Activated CD8-positive, alpha-beta memory T cell treated with anti-CD3 and anti-CD28 coated beads, Interleukin-2, amount 10 ng/mL, durations not matched to agents 7 days and 5 days (primary cell): ENCODE results near the gene TMTC1. TPM values are rescaled to one million over a fixed set of nuclear protein-coding genes. Genes with fewer than 3 reads are reported as not detected.

ENCODE experiments used
- ATAC-seq: fragments of 150-1000 bp; cut with Tn5 transposase; one replicate; pipeline ENCODE4 v1.10.0; 2021; ENCODE audit warnings: moderate library complexity
- CTCF ChIA-PET: fragments of 350-600 bp; sonication (Branson Sonifier 250); formaldehyde crosslinking; loops from one replicate; lab custom pipeline; 2021; ENCODE audit warnings: antibody characterized with exemption; lab: Charles Lee
- DNase-seq: peaks from one replicate; pipeline ENCODE4 v3.0.0-alpha.2; 2020
- H3K27ac Mint-ChIP-seq: one replicate; pipeline ENCODE4 v1.8.0; 2021; ENCODE audit warnings: mild to moderate bottlenecking, mixed read lengths
- H3K27me3 Mint-ChIP-seq: one replicate; pipeline ENCODE4 v1.8.0; 2021; ENCODE audit warnings: mixed read lengths
- H3K36me3 Mint-ChIP-seq: one replicate; pipeline ENCODE4 v1.8.0; 2021; ENCODE audit warnings: mild to moderate bottlenecking, mixed read lengths
- H3K4me1 Mint-ChIP-seq: one replicate; pipeline ENCODE4 v1.8.0; 2021; ENCODE audit warnings: mixed read lengths
- H3K4me3 Mint-ChIP-seq: one replicate; pipeline ENCODE4 v1.8.0; 2021; ENCODE audit warnings: mild to moderate bottlenecking, moderate library complexity, mixed read lengths
- H3K9me3 Mint-ChIP-seq: one replicate; pipeline ENCODE4 v1.8.0; 2022; ENCODE audit warnings: low read depth, mixed read lengths
- total RNA-seq, 2 experiments: library from RNA; stranded (reverse); gene quantifications; one replicate each; pipeline ENCODE4 v1.2.3, GENCODE V29; 2021

TMTC1 gene
- total RNA-seq, 2 experiments from 2014 or later: 0.07 to 0.09 TPM

GRCh38 chr12:29768372-29768771 lies 15.4 kb downstream of the TMTC1 start:
- no peaks in the 10 kb centered on the region for H3K36me3 Mint-ChIP-seq
- DNase-seq (no peak), ATAC-seq (no peak)
- H3K4me3 Mint-ChIP-seq: no peak overlapping the region
- H3K27me3 Mint-ChIP-seq: no peaks in the 10 kb centered on the region
- CTCF ChIA-PET: no interaction called here
- H3K9me3 Mint-ChIP-seq: no peaks in the 10 kb centered on the region
- H3K27ac Mint-ChIP-seq: no peak overlapping the region
- H3K4me1 Mint-ChIP-seq: no peaks in the 10 kb centered on the region

- DNase-seq: no peak
- CTCF ChIA-PET: no interaction called here
These were observed 20.4 kb downstream of the TMTC1 start for GRCh38 chr12:29763301-29763683.

GRCh38 chr12:29762637-29763300 lies 21.0 kb downstream of the TMTC1 start:
- H3K4me1 Mint-ChIP-seq: no peaks in the 10 kb centered on the region
- no peaks in the 10 kb centered on the region for H3K27me3 Mint-ChIP-seq
- CTCF ChIA-PET: no interaction called here
- H3K4me3 Mint-ChIP-seq: no peak overlapping the region
- ATAC-seq: no peak
- H3K27ac Mint-ChIP-seq: no peak overlapping the region
- H3K9me3 Mint-ChIP-seq: no peaks in the 10 kb centered on the region
- H3K36me3 Mint-ChIP-seq: no peaks in the 10 kb centered on the region
- DNase-seq: no peak

More at GRCh38 chr12:29763301-29763683, 20.4 kb downstream of the TMTC1 start:
- Mint-ChIP-seq H3K27me3 (no peaks in the 10 kb centered on the region), H3K36me3 (no peaks in the 10 kb centered on the region), H3K4me3 (no peak overlapping the region), H3K9me3 (no peaks in the 10 kb centered on the region), H3K4me1 (no peaks in the 10 kb centered on the region), H3K27ac (no peak overlapping the region)
- no peak for ATAC-seq

GRCh38 chr12:29759950-29760349 lies 23.8 kb downstream of the TMTC1 start:
- no peak for ATAC-seq
- Mint-ChIP-seq H3K36me3 (no peaks in the 10 kb centered on the region), H3K4me3 (no peak overlapping the region)

GRCh38 chr12:29756741-29757390 lies 26.9 kb downstream of the TMTC1 start:
- no peak for ATAC-seq
- Mint-ChIP-seq H3K4me3 (no peak overlapping the region), H3K27me3 (no peaks in the 10 kb centered on the region), H3K4me1 (no peaks in the 10 kb centered on the region), H3K9me3 (no peaks in the 10 kb centered on the region), H3K27ac (no peak overlapping the region), H3K36me3 (no peaks in the 10 kb centered on the region)
- CTCF ChIA-PET: no interaction called here
- DNase-seq: no peak

More at GRCh38 chr12:29759950-29760349, 23.8 kb downstream of the TMTC1 start:
- Mint-ChIP-seq H3K27ac (no peak overlapping the region), H3K4me1 (no peaks in the 10 kb centered on the region), H3K27me3 (no peaks in the 10 kb centered on the region), H3K9me3 (no peaks in the 10 kb centered on the region)
- CTCF ChIA-PET: no interaction called here
- DNase-seq: no peak

GRCh38 chr12:29754235-29755189 lies 29.2 kb downstream of the TMTC1 start:
- no peak for ATAC-seq
- Mint-ChIP-seq H3K27ac (no peak overlapping the region), H3K4me3 (no peak overlapping the region), H3K4me1 (peaks cover 3% of the 10 kb centered on the region), H3K9me3 (no peaks in the 10 kb centered on the region), H3K36me3 (no peaks in the 10 kb centered on the region), H3K27me3 (no peaks in the 10 kb centered on the region)
- DNase-seq: no peak
- CTCF ChIA-PET: interaction anchor here (0.6 kb wide), 1 partner anchor 30 kb away, joined by 3 read pairs; no protein-coding TSS in a partner anchor

GRCh38 chr12:29752121-29752520 lies 31.6 kb downstream of the TMTC1 start:
- CTCF ChIA-PET: interaction anchor here (0.9 kb wide), 1 partner anchor 9 kb away, joined by 3 read pairs; no protein-coding TSS in a partner anchor
- no peaks in the 10 kb centered on the region for H3K9me3 Mint-ChIP-seq

GRCh38 chr12:29751676-29752075 lies 32.1 kb downstream of the TMTC1 start:
- Mint-ChIP-seq H3K4me1 (peaks cover 3% of the 10 kb centered on the region), H3K36me3 (no peaks in the 10 kb centered on the region), H3K27ac (no peak overlapping the region), H3K4me3 (no peak overlapping the region), H3K27me3 (peaks cover 2% of the 10 kb centered on the region), H3K9me3 (no peaks in the 10 kb centered on the region)
- CTCF ChIA-PET: no interaction called here
- DNase-seq (no peak), ATAC-seq (no peak)

More at GRCh38 chr12:29752121-29752520, 31.6 kb downstream of the TMTC1 start:
- Mint-ChIP-seq H3K36me3 (no peaks in the 10 kb centered on the region), H3K27me3 (no peaks in the 10 kb centered on the region), H3K27ac (no peak overlapping the region), H3K4me3 (no peak overlapping the region), H3K4me1 (peaks cover 3% of the 10 kb centered on the region)
- no peak for ATAC-seq
- DNase-seq: no peak

- no peaks in the 10 kb centered on the region for H3K36me3 Mint-ChIP-seq
- DNase-seq: no peak
- CTCF ChIA-PET: no interaction called here
- no peak overlapping the region for H3K4me3 Mint-ChIP-seq
- peaks cover 3% of the 10 kb centered on the region for H3K4me1 Mint-ChIP-seq
- H3K27ac Mint-ChIP-seq: no peak overlapping the region
- ATAC-seq: no peak
- H3K27me3 Mint-ChIP-seq: peaks cover 3% of the 10 kb centered on the region
- H3K9me3 Mint-ChIP-seq: no peaks in the 10 kb centered on the region
These were observed 32.9 kb downstream of the TMTC1 start for GRCh38 chr12:29750928-29751220.

- no peak for ATAC-seq
- DNase-seq: no peak
- CTCF ChIA-PET: no interaction called here
These were observed 33.4 kb downstream of the TMTC1 start for GRCh38 chr12:29750131-29750927.

GRCh38 chr12:29744365-29744764 lies 39.4 kb downstream of the TMTC1 start:
- H3K4me3 Mint-ChIP-seq: no peak overlapping the region
- H3K9me3 Mint-ChIP-seq: no peaks in the 10 kb centered on the region
- CTCF ChIA-PET: no interaction called here
- ATAC-seq (no peak), DNase-seq (no peak)
- no peaks in the 10 kb centered on the region for H3K36me3 Mint-ChIP-seq
- H3K4me1 Mint-ChIP-seq: no peaks in the 10 kb centered on the region
- peaks cover 3% of the 10 kb centered on the region for H3K27me3 Mint-ChIP-seq
- no peak overlapping the region for H3K27ac Mint-ChIP-seq

More at GRCh38 chr12:29750131-29750927, 33.4 kb downstream of the TMTC1 start:
- peaks cover 3% of the 10 kb centered on the region for H3K4me1 Mint-ChIP-seq
- H3K36me3 Mint-ChIP-seq: no peaks in the 10 kb centered on the region
- peaks cover 3% of the 10 kb centered on the region for H3K27me3 Mint-ChIP-seq
- no peaks in the 10 kb centered on the region for H3K9me3 Mint-ChIP-seq
- no peak overlapping the region for H3K27ac Mint-ChIP-seq
- H3K4me3 Mint-ChIP-seq: no peak overlapping the region

GRCh38 chr12:29743801-29744200 lies 39.9 kb downstream of the TMTC1 start:
- Mint-ChIP-seq H3K27me3 (peaks cover 3% of the 10 kb centered on the region), H3K4me1 (no peaks in the 10 kb centered on the region), H3K9me3 (no peaks in the 10 kb centered on the region), H3K4me3 (no peak overlapping the region), H3K27ac (no peak overlapping the region), H3K36me3 (no peaks in the 10 kb centered on the region)
- DNase-seq (no peak), ATAC-seq (no peak)
- CTCF ChIA-PET: no interaction called here

GRCh38 chr12:29743077-29743476 lies 40.7 kb downstream of the TMTC1 start:
- no peak for DNase-seq
- H3K36me3 Mint-ChIP-seq: no peaks in the 10 kb centered on the region
- no peaks in the 10 kb centered on the region for H3K9me3 Mint-ChIP-seq
- H3K4me3 Mint-ChIP-seq: no peak overlapping the region
- CTCF ChIA-PET: no interaction called here
- ATAC-seq: no peak
- no peaks in the 10 kb centered on the region for H3K4me1 Mint-ChIP-seq
- H3K27ac Mint-ChIP-seq: no peak overlapping the region
- H3K27me3 Mint-ChIP-seq: peaks cover 3% of the 10 kb centered on the region
